Tibial nerve (tissue), 3 donors: ENCODE results near the gene FBXW8.

Source experiments
- POLR2A ChIP-seq, 2 donors: fragments of 450-650 bp; IDR thresholded peaks; one replicate each; pipeline ENCODE4 v1.6.1; 2017; ENCODE audit warnings: antibody characterized with exemption in 2 of 2, mild to moderate bottlenecking in 2 of 2, moderate library complexity in 2 of 2
- TF ChIP-seq, protein P1 (sequence below), 5 experiments: fragments of 200-600 bp in 3 of 5; fragments of 450-650 bp in 2 of 5; sonication (generic) in 3 of 5; IDR thresholded peaks; one replicate each; pipeline ENCODE4 v1.5.1; 2016 to 2019; ENCODE audit warnings: antibody characterized with exemption in 5 of 5, mild to moderate bottlenecking in 3 of 5, moderate library complexity in 2 of 5

- TF ChIP-seq, protein P1, sequence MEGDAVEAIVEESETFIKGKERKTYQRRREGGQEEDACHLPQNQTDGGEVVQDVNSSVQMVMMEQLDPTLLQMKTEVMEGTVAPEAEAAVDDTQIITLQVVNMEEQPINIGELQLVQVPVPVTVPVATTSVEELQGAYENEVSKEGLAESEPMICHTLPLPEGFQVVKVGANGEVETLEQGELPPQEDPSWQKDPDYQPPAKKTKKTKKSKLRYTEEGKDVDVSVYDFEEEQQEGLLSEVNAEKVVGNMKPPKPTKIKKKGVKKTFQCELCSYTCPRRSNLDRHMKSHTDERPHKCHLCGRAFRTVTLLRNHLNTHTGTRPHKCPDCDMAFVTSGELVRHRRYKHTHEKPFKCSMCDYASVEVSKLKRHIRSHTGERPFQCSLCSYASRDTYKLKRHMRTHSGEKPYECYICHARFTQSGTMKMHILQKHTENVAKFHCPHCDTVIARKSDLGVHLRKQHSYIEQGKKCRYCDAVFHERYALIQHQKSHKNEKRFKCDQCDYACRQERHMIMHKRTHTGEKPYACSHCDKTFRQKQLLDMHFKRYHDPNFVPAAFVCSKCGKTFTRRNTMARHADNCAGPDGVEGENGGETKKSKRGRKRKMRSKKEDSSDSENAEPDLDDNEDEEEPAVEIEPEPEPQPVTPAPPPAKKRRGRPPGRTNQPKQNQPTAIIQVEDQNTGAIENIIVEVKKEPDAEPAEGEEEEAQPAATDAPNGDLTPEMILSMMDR (IDR thresholded peaks at IDR 0.05) = no peak
- TF ChIP-seq POLR2A (IDR thresholded peaks at IDR 0.05) = no peak
Observed at GRCh38 chr12:116880213-116880816, 30.4 kb upstream of the FBXW8 start.
